ENCODE data around the gene SPOCK1.
"Not testable (repeated sequence)": the region's sequence is repeated elsewhere in the genome, so short reads cannot be mapped to it uniquely, and the experiment has no call there.

SPOCK1 gene

DNA sequence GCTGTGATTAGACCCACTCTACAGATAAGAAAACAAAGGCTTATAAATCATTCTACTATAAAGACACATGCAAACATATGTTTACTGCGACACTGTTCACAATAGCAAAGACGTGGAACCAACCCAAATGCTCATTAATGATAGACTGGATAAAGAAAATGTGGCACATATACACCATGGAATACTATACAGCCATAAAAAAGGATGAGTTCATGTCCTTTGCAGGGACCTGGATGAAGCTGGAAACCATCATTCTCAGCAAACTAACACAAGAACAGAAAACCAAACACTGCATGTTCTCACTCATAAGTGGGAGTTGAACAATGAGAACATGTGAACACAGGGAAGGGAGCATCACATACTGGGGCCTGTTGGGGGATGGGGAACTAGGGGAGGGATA lies 240.0 kb downstream of the SPOCK1 start:
- not testable (repeated sequence) for DNase-seq; H3K4me1 ChIP-seq (ENCODE audit: control insufficient read depth, insufficient read depth, low read depth, low read length); H2AK5ac ChIP-seq (ENCODE audit: low read length, severe bottlenecking); H3K27ac ChIP-seq (ENCODE audit: low read length, poor library complexity, severe bottlenecking); H3K4ac ChIP-seq (ENCODE audit: low read depth in 1 of 2, low read length in 2 of 2); H2AFZ ChIP-seq (ENCODE audit: low read depth, low read length); H3K36me3 ChIP-seq (ENCODE audit: control insufficient read depth in 1 of 2, insufficient read depth in 2 of 2, low read depth in 1 of 2, low read length in 2 of 2); H3K14ac ChIP-seq (ENCODE audit: low read length in 2 of 2); H2BK12ac ChIP-seq (ENCODE audit: low read length in 2 of 2); H3K23ac ChIP-seq (ENCODE audit: low read length in 2 of 2); H2BK15ac ChIP-seq (ENCODE audit: low read depth, poor library complexity, severe bottlenecking); H3K79me1 ChIP-seq (replicated peaks; ENCODE audit: low read length, poor library complexity, severe bottlenecking); H4K8ac ChIP-seq (ENCODE audit: low read length); H2BK120ac ChIP-seq (ENCODE audit: low read depth, low read length); H3K4me2 ChIP-seq (ENCODE audit: low read length, poor library complexity, severe bottlenecking); H4K91ac ChIP-seq (ENCODE audit: low read length); H3K4me3 ChIP-seq (ENCODE audit: insufficient read depth in 1 of 2, low read depth in 1 of 2, low read length in 2 of 2); H3K9ac ChIP-seq (ENCODE audit: low read length); H2BK5ac ChIP-seq (ENCODE audit: low read depth, low read length, poor library complexity, severe bottlenecking); H3K18ac ChIP-seq (ENCODE audit: low read depth in 1 of 2, low read length in 2 of 2); H3K9me3 ChIP-seq (ENCODE audit: control insufficient read depth, low read length)
- WGBS: no CpG with 5 or more reads among the region's 2 CpGs
- H3K27me3 ChIP-seq (ENCODE audit: control insufficient read depth in 1 of 2, insufficient read depth in 1 of 2, low read length in 2 of 2): peaks cover 0 to 42% of the 10 kb centered on the region in 2 experiments

- Histone ChIP-seq H2BK15ac (ENCODE audit: low read depth, poor library complexity, severe bottlenecking) (no peak overlapping the region), H3K9ac (ENCODE audit: low read length) (peak overlapping the region; percentile 70), H3K14ac (ENCODE audit: low read length in 2 of 2) (no peak overlapping the region), H2AK5ac (ENCODE audit: low read length, severe bottlenecking) (no peak overlapping the region), H3K36me3 (ENCODE audit: control insufficient read depth in 1 of 2, insufficient read depth in 2 of 2, low read depth in 1 of 2, low read length in 2 of 2) (no peaks in the 10 kb centered on the region), H2AFZ (ENCODE audit: low read depth, low read length) (no peak overlapping the region), H3K4me2 (ENCODE audit: low read length, poor library complexity, severe bottlenecking) (no peak overlapping the region), H3K79me1 (replicated peaks; ENCODE audit: low read length, poor library complexity, severe bottlenecking) (no peaks in the 10 kb centered on the region), H3K4ac (ENCODE audit: low read depth in 1 of 2, low read length in 2 of 2) (no peak overlapping the region), H3K23ac (ENCODE audit: low read length in 2 of 2) (no peak overlapping the region), H3K4me3 (ENCODE audit: insufficient read depth in 1 of 2, low read depth in 1 of 2, low read length in 2 of 2) (peak overlapping the region in 1 of 2 experiments; percentile 58), H3K27me3 (ENCODE audit: control insufficient read depth in 1 of 2, insufficient read depth in 1 of 2, low read length in 2 of 2) (peaks cover 0 to 8% of the 10 kb centered on the region in 2 experiments), H3K27ac (ENCODE audit: low read length, poor library complexity, severe bottlenecking) (no peak overlapping the region), H3K4me1 (ENCODE audit: control insufficient read depth, insufficient read depth, low read depth, low read length) (no peaks in the 10 kb centered on the region), H2BK120ac (ENCODE audit: low read depth, low read length) (no peak overlapping the region), H3K18ac (ENCODE audit: low read depth in 1 of 2, low read length in 2 of 2) (no peak overlapping the region), H3K9me3 (ENCODE audit: control insufficient read depth, low read length) (no peaks in the 10 kb centered on the region), H4K8ac (ENCODE audit: low read length) (no peak overlapping the region), H2BK12ac (ENCODE audit: low read length in 2 of 2) (no peak overlapping the region), H4K91ac (ENCODE audit: low read length) (no peak overlapping the region), H2BK5ac (ENCODE audit: low read depth, low read length, poor library complexity, severe bottlenecking) (no peak overlapping the region)
- DNase-seq: no peak
- WGBS: 74% methylated on average over 8 of the region's 9 CpGs
These were observed 244.7 kb downstream of the SPOCK1 start for GRCh38 chr5:137254119-137255090.

DNA sequence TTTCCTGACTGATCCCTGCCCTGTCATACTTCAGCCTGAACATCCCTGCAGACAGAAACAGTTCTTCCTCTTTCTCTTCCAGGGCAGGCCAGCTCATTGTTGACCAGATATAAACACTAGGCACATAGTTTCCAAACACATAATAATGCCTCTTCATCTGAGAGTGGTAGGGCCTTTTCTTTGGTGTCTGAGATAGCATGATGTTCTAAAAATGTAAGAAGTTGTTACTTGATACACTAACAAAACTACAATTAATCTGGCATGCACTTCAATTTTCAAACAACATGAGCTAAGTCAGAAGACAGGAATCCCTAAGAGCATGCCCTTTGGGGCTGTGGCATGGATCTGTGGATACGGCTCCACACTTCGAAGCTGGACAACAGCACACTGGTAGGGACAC lies 246.6 kb downstream of the SPOCK1 start:
- Histone ChIP-seq H4K91ac (ENCODE audit: low read length) (no peak overlapping the region), H3K79me1 (replicated peaks; ENCODE audit: low read length, poor library complexity, severe bottlenecking) (no peaks in the 10 kb centered on the region)

DNA sequence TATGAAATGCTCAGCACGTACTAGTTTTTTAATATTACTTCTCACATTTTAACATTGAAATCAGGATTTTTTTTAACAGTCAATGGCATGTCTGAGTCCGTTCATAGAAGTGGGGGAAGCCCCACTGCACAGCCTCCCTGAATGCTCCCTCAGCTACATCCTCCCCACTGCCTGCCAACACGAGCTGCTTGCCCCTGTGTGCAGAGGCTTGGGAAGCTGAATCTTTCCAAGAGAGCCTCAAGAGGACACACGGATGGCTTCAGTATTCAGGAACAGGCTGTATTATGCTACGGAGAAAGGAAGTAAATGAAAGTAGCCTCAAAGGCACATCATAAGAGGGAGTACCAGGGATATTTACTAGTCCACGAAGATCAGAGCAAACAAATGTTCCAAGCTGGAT lies 248.7 kb downstream of the SPOCK1 start:
- no peak for DNase-seq
- Histone ChIP-seq H3K27ac (ENCODE audit: low read length, poor library complexity, severe bottlenecking) (no peak overlapping the region), H3K18ac (ENCODE audit: low read depth in 1 of 2, low read length in 2 of 2) (no peak overlapping the region), H3K4me3 (ENCODE audit: insufficient read depth in 1 of 2, low read depth in 1 of 2, low read length in 2 of 2) (no peak overlapping the region), H3K27me3 (ENCODE audit: control insufficient read depth in 1 of 2, insufficient read depth in 1 of 2, low read length in 2 of 2) (no peaks in the 10 kb centered on the region), H3K79me1 (replicated peaks; ENCODE audit: low read length, poor library complexity, severe bottlenecking) (no peaks in the 10 kb centered on the region), H2BK120ac (ENCODE audit: low read depth, low read length) (no peak overlapping the region), H2BK12ac (ENCODE audit: low read length in 2 of 2) (no peak overlapping the region), H3K4me2 (ENCODE audit: low read length, poor library complexity, severe bottlenecking) (no peak overlapping the region), H3K23ac (ENCODE audit: low read length in 2 of 2) (no peak overlapping the region), H3K4me1 (ENCODE audit: control insufficient read depth, insufficient read depth, low read depth, low read length) (no peaks in the 10 kb centered on the region), H3K4ac (ENCODE audit: low read depth in 1 of 2, low read length in 2 of 2) (no peak overlapping the region), H2BK15ac (ENCODE audit: low read depth, poor library complexity, severe bottlenecking) (no peak overlapping the region), H2AFZ (ENCODE audit: low read depth, low read length) (no peak overlapping the region), H3K36me3 (ENCODE audit: control insufficient read depth in 1 of 2, insufficient read depth in 2 of 2, low read depth in 1 of 2, low read length in 2 of 2) (no peaks in the 10 kb centered on the region), H3K9me3 (ENCODE audit: control insufficient read depth, low read length) (no peaks in the 10 kb centered on the region), H4K8ac (ENCODE audit: low read length) (no peak overlapping the region), H2AK5ac (ENCODE audit: low read length, severe bottlenecking) (no peak overlapping the region), H3K14ac (ENCODE audit: low read length in 2 of 2) (no peak overlapping the region), H3K9ac (ENCODE audit: low read length) (no peak overlapping the region), H2BK5ac (ENCODE audit: low read depth, low read length, poor library complexity, severe bottlenecking) (no peak overlapping the region), H4K91ac (ENCODE audit: low read length) (no peak overlapping the region)
- 66% methylated on average over 5 of the region's 6 CpGs for whole genome bisulfite sequencing

More for the DNA sequence above, 246.6 kb downstream of the SPOCK1 start:
- no peak overlapping the region for H3K23ac ChIP-seq (ENCODE audit: low read length in 2 of 2)
- no peak overlapping the region for H3K14ac ChIP-seq (ENCODE audit: low read length in 2 of 2)
- H3K4me1 ChIP-seq (ENCODE audit: control insufficient read depth, insufficient read depth, low read depth, low read length): no peaks in the 10 kb centered on the region
- H2BK120ac ChIP-seq (ENCODE audit: low read depth, low read length): no peak overlapping the region
- WGBS: 72% methylated on average over 2 of the region's 2 CpGs
- H3K9ac ChIP-seq (ENCODE audit: low read length): no peak overlapping the region
- H3K4me2 ChIP-seq (ENCODE audit: low read length, poor library complexity, severe bottlenecking): no peak overlapping the region
- no peak overlapping the region for H4K8ac ChIP-seq (ENCODE audit: low read length)
- no peak overlapping the region for H2BK15ac ChIP-seq (ENCODE audit: low read depth, poor library complexity, severe bottlenecking)
- H2AK5ac ChIP-seq (ENCODE audit: low read length, severe bottlenecking): no peak overlapping the region
- no peak overlapping the region for H3K4me3 ChIP-seq (ENCODE audit: insufficient read depth in 1 of 2, low read depth in 1 of 2, low read length in 2 of 2)
- H3K36me3 ChIP-seq (ENCODE audit: control insufficient read depth in 1 of 2, insufficient read depth in 2 of 2, low read depth in 1 of 2, low read length in 2 of 2): no peaks in the 10 kb centered on the region
- no peak overlapping the region for H3K18ac ChIP-seq (ENCODE audit: low read depth in 1 of 2, low read length in 2 of 2)
- no peak overlapping the region for H2AFZ ChIP-seq (ENCODE audit: low read depth, low read length)
- no peak overlapping the region for H3K4ac ChIP-seq (ENCODE audit: low read depth in 1 of 2, low read length in 2 of 2)
- no peaks in the 10 kb centered on the region for H3K9me3 ChIP-seq (ENCODE audit: control insufficient read depth, low read length)
- H3K27ac ChIP-seq (ENCODE audit: low read length, poor library complexity, severe bottlenecking): no peak overlapping the region
- no peak overlapping the region for H2BK5ac ChIP-seq (ENCODE audit: low read depth, low read length, poor library complexity, severe bottlenecking)
- no peaks in the 10 kb centered on the region for H3K27me3 ChIP-seq (ENCODE audit: control insufficient read depth in 1 of 2, insufficient read depth in 1 of 2, low read length in 2 of 2)
- DNase-seq: peak; percentile 2
- H2BK12ac ChIP-seq (ENCODE audit: low read length in 2 of 2): no peak overlapping the region
